ENCODE results near the gene NAA80. TPM values are rescaled to one million over a fixed set of nuclear protein-coding genes. Genes with fewer than 3 reads are reported as not detected.
A peak's percentile ranks its signal among the peaks of the same experiment; 100 is the strongest.

NAA80 gene
- total and polyA plus RNA-seq, 2 of the 13 experiments (the other 11 are each of a cell fraction or from before 2014, with no cell fraction given), result 3.4 to 8.7 TPM

GRCh38 chr3:50298836-50299637 is at the start of gene NAA80, which contains the start of gene HYAL3 (continued):
- TF ChIP-seq MTA3 (CRISPR knock-in tag; IDR thresholded peaks at IDR 0.05), result no peak
- peak; percentile 63; the same call in 1 of the 2 replicates for TF ChIP-seq ZNF446 (CRISPR knock-in tag; IDR thresholded peaks at IDR 0.05)
- no peak for TF ChIP-seq MAFF (IDR thresholded peaks at IDR 0.05; ENCODE audit: low read depth, low read length)
- peak; percentile 69 for TF ChIP-seq PHF8 (CRISPR knock-in tag; IDR thresholded peaks at IDR 0.05)
- TF ChIP-seq KLF16 (CRISPR knock-in tag; IDR thresholded peaks at IDR 0.05), result peak in 1 of 2 experiments; percentile 75; a peak in 2 of 4 replicates
- peak; percentile 45; the same call in 1 of the 2 replicates for TF ChIP-seq SMYD3 (CRISPR knock-in tag; IDR thresholded peaks at IDR 0.05)
- no peak for TF ChIP-seq KDM3A (CRISPR knock-in tag; IDR thresholded peaks at IDR 0.05; ENCODE audit: low read depth)
- no peak for TF ChIP-seq KAT7 (CRISPR knock-in tag; IDR thresholded peaks at IDR 0.05; ENCODE audit: borderline replicate concordance)
- TF ChIP-seq PHF5A (CRISPR knock-in tag; IDR thresholded peaks at IDR 0.05; ENCODE audit: low read depth, unreplicated experiment), result no peak
- TF ChIP-seq TAF15 (IDR thresholded peaks at IDR 0.05; ENCODE audit: low read depth, low read length, poor library complexity, severe bottlenecking), result peak; percentile 81
- TF ChIP-seq HNF1B (CRISPR knock-in tag; IDR thresholded peaks at IDR 0.05), result peak; percentile 24; the same call in 1 of the 2 replicates
- TF ChIP-seq ZNF772 (CRISPR knock-in tag; IDR thresholded peaks at IDR 0.05), result peak; percentile 77; the same call in 1 of the 2 replicates
- no peak for TF ChIP-seq ZNF20 (CRISPR knock-in tag; IDR thresholded peaks at IDR 0.05)
- peak; percentile 99 for TF ChIP-seq AGO2 (optimal IDR thresholded peaks at IDR 0.05; ENCODE audit: low read depth, low read length)
- TF ChIP-seq ZSCAN31 (CRISPR knock-in tag; IDR thresholded peaks at IDR 0.05; ENCODE audit: low read depth), result peak; percentile 94
- TF ChIP-seq YEATS4 (CRISPR knock-in tag; IDR thresholded peaks at IDR 0.05; ENCODE audit: borderline replicate concordance), result peak; percentile 67; the same call in 1 of the 2 replicates
- TF ChIP-seq FOXK2 (IDR thresholded peaks at IDR 0.05), result no peak
- no peak for TF ChIP-seq ZZZ3 (CRISPR knock-in tag; IDR thresholded peaks at IDR 0.05; ENCODE audit: borderline replicate concordance)
- no peak for TF ChIP-seq DMTF1 (CRISPR knock-in tag; IDR thresholded peaks at IDR 0.05)
- no peak for TF ChIP-seq SNRNP70 (IDR thresholded peaks at IDR 0.05; ENCODE audit: low read depth, low read length)
- no peak for TF ChIP-seq CBX2 (IDR thresholded peaks at IDR 0.05; ENCODE audit: low read depth, low read length)
- TF ChIP-seq CBX2 (CRISPR knock-in tag; IDR thresholded peaks at IDR 0.05; ENCODE audit: low read depth), result no peak
- TF ChIP-seq ZNF781 (CRISPR knock-in tag; IDR thresholded peaks at IDR 0.05; ENCODE audit: borderline replicate concordance, not compliant biosample characterization), result no peak
- TF ChIP-seq ATF6 (CRISPR knock-in tag; conservative IDR thresholded peaks at IDR 0.05), result no peak
- TF ChIP-seq RXRA (CRISPR knock-in tag; IDR thresholded peaks at IDR 0.05), result peak; percentile 71
